HepG2 (cell line): ENCODE measurements around the gene SCN9A. TPM values are rescaled to one million over a fixed set of nuclear protein-coding genes. Genes with fewer than 3 reads are reported as not detected.
A peak's percentile ranks its signal among the peaks of the same experiment; 100 is the strongest.

Experiments
- ARHGAP35 ChIP-seq: sonication (generic); formaldehyde crosslinking; IDR thresholded peaks from 2 replicates; pipeline ENCODE4 v1.9.0; 2022; ENCODE audit warnings: mild to moderate bottlenecking, inconsistent platforms, moderate library complexity, missing genetic modification reagents, borderline replicate concordance
- ATF3 ChIP-seq: sonication (generic); formaldehyde crosslinking; IDR thresholded peaks from 2 replicates; pipeline ENCODE4 v1.4.0; 2020; ENCODE audit warnings: missing genetic modification reagents
- DZIP1 ChIP-seq: sonication (generic); formaldehyde crosslinking; IDR thresholded peaks from 2 replicates; pipeline ENCODE4 v1.5.0; 2020; ENCODE audit warnings: mild to moderate bottlenecking, missing genetic modification reagents
- ELF4 ChIP-seq: sonication (generic); formaldehyde crosslinking; IDR thresholded peaks from 2 replicates; pipeline ENCODE4 v1.5.0; 2020; ENCODE audit warnings: missing genetic modification reagents, mild to moderate bottlenecking, moderate library complexity, borderline replicate concordance
- FOXC1 ChIP-seq: sonication (generic); formaldehyde crosslinking; IDR thresholded peaks from 2 replicates; pipeline ENCODE4 v1.8.0; 2022; ENCODE audit warnings: mild to moderate bottlenecking, missing genetic modification reagents, borderline replicate concordance
- FOXJ3 ChIP-seq: sonication (generic); formaldehyde crosslinking; IDR thresholded peaks from 2 replicates; pipeline ENCODE4 v1.4.0; 2020; ENCODE audit warnings: missing genetic modification reagents, mild to moderate bottlenecking, borderline replicate concordance
- HOXA7 ChIP-seq: sonication (generic); formaldehyde crosslinking; IDR thresholded peaks from 2 replicates; pipeline ENCODE4 v1.8.1; 2022; ENCODE audit warnings: mild to moderate bottlenecking, missing genetic modification reagents, moderate library complexity
- HOXD1 ChIP-seq: sonication (generic); formaldehyde crosslinking; IDR thresholded peaks from 2 replicates; pipeline ENCODE4 v1.5.0; 2020; ENCODE audit warnings: missing genetic modification reagents
- PAXIP1 ChIP-seq: sonication (generic); formaldehyde crosslinking; conservative IDR thresholded peaks from 2 replicates; pipeline ENCODE4 v1.4.0; 2020; ENCODE audit warnings: mild to moderate bottlenecking, missing genetic modification reagents, moderate library complexity
- RARA ChIP-seq: IDR thresholded peaks from 2 replicates; pipeline ENCODE4 v1.6.1; 2016; ENCODE audit warnings: missing genetic modification reagents, missing compliant biosample characterization
- SETDB1 ChIP-seq: sonication (generic); formaldehyde crosslinking; IDR thresholded peaks from 2 replicates; pipeline ENCODE4 v1.5.1; 2020; ENCODE audit warnings: missing genetic modification reagents, mild to moderate bottlenecking, borderline replicate concordance
- TAF15 ChIP-seq: fragments of 200-400 bp; formaldehyde crosslinking; IDR thresholded peaks from one replicate; pipeline ENCODE4 v1.6.1; 2018; ENCODE audit warnings: mild to moderate bottlenecking, low read depth, low read length; ENCODE audit not compliant: poor library complexity, severe bottlenecking
- U2AF1 ChIP-seq: fragments of 200-400 bp; formaldehyde crosslinking; optimal IDR thresholded peaks from 2 replicates; pipeline ENCODE3; 2017; ENCODE audit warnings: mild to moderate bottlenecking, low read depth, low read length
- UBTF ChIP-seq: sonication (generic); formaldehyde crosslinking; IDR thresholded peaks from 2 replicates; pipeline ENCODE4 v1.4.0; 2020; ENCODE audit warnings: mild to moderate bottlenecking, missing genetic modification reagents
- YEATS2 ChIP-seq: sonication (generic); formaldehyde crosslinking; IDR thresholded peaks from 2 replicates; pipeline ENCODE4 v1.4.0; 2020; ENCODE audit warnings: missing genetic modification reagents, borderline replicate concordance
- ZNF44 ChIP-seq: sonication (generic); formaldehyde crosslinking; IDR thresholded peaks from 2 replicates; pipeline ENCODE4 v1.5.1; 2020; ENCODE audit warnings: mild to moderate bottlenecking, missing genetic modification reagents
- ZNF782 ChIP-seq: sonication (generic); formaldehyde crosslinking; IDR thresholded peaks from 2 replicates; pipeline ENCODE4 v1.4.0; 2020; ENCODE audit warnings: missing genetic modification reagents, mild to moderate bottlenecking, borderline replicate concordance
- ZNF788 ChIP-seq: sonication (generic); formaldehyde crosslinking; IDR thresholded peaks from 2 replicates; pipeline ENCODE4 v1.5.0; 2020; ENCODE audit warnings: mild to moderate bottlenecking, missing genetic modification reagents, borderline replicate concordance
- ZSCAN22 ChIP-seq: sonication (generic); formaldehyde crosslinking; IDR thresholded peaks from 2 replicates; pipeline ENCODE4 v1.4.0; 2020; ENCODE audit warnings: mild to moderate bottlenecking, missing genetic modification reagents
- ZSCAN25 ChIP-seq: sonication (generic); formaldehyde crosslinking; IDR thresholded peaks from 2 replicates; pipeline ENCODE4 v1.8.0; 2022; ENCODE audit warnings: mild to moderate bottlenecking, missing genetic modification reagents
- polyA plus RNA-seq, 8 experiments: library from polyadenylated mRNA; depleted of rRNA in 3 of 8; stranded (reverse) in 7 of 8; unstranded in 1 of 8; fragments of >200 nt; fragmentation: Illumina TruSeq in 4 of 8; extraction: Trizol in 4 of 8; gene quantifications; 2 replicates each; pipeline versions ENCODE4 v1.2.1 to v1.2.3, GENCODE V29; 2011 to 2016; ENCODE audit warnings: low read depth in 4 of 8, missing spikeins in 1 of 8, mixed read lengths in 1 of 8; ENCODE audit not compliant: insufficient read depth in 1 of 8
- total RNA-seq, 5 experiments: library from RNA; depleted of rRNA; stranded (reverse); fragments of >200 nt; fragmentation: Illumina TruSeq; extraction: Trizol; gene quantifications; 2 replicates each; pipeline ENCODE4 v1.2.3, GENCODE V29; 2016; ENCODE audit warnings: low read depth in 1 of 5
- TF ChIP-seq, protein P1 (sequence below): sonication (generic); formaldehyde crosslinking; IDR thresholded peaks from 2 replicates; pipeline ENCODE4 v1.5.0; 2020; ENCODE audit warnings: missing genetic modification reagents

Gene SCN9A
- total and polyA plus RNA-seq, 2 of the 13 experiments (the other 11 are each of a cell fraction or from before 2014, with no cell fraction given), result 15.3 to 24.3 TPM

GRCh38 chr2:166329465-166329864 is 46.3 kb downstream of the SCN9A start (continued):
- peak; percentile 91; the same call in 1 of the 2 replicates for TF ChIP-seq FOXJ3 (CRISPR knock-in tag)
- TF ChIP-seq ZSCAN25, result peak; percentile 36; the same call in 1 of the 2 replicates
- TF ChIP-seq DZIP1 (CRISPR knock-in tag), result no peak
- TF ChIP-seq PAXIP1 (CRISPR knock-in tag), result peak; percentile 94
- no peak for TF ChIP-seq ZNF788
- peak; percentile 78 for TF ChIP-seq RARA (CRISPR knock-in tag)
- TF ChIP-seq ATF3 (CRISPR knock-in tag), result no peak
- TF ChIP-seq FOXC1 (CRISPR knock-in tag), result no peak
- no peak for TF ChIP-seq U2AF1
- no peak for TF ChIP-seq UBTF (CRISPR knock-in tag)
- TF ChIP-seq TAF15, result no peak
- no peak for TF ChIP-seq SETDB1
- no peak for TF ChIP-seq ARHGAP35 (CRISPR knock-in tag)
- TF ChIP-seq ZNF44 (CRISPR knock-in tag), result no peak
- no peak for TF ChIP-seq YEATS2 (CRISPR knock-in tag)
- no peak for TF ChIP-seq HOXA7 (CRISPR knock-in tag)
- no peak for TF ChIP-seq HOXD1
- no peak for TF ChIP-seq ZNF782
- TF ChIP-seq, protein P1, sequence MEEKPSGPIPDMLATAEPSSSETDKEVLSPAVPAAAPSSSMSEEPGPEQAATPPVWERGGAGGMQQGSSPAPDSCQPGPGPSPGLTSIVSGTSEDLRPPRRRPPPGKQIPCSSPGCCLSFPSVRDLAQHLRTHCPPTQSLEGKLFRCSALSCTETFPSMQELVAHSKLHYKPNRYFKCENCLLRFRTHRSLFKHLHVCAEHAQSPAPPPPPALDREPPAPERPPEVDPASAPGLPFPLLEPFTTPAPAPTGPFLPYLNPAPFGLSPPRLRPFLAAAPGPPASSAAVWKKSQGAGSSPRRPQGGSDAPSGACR (CRISPR knock-in tag), result no peak
- TF ChIP-seq ELF4 (CRISPR knock-in tag), result no peak
- no peak for TF ChIP-seq ZSCAN22 (CRISPR knock-in tag)
